ENCODE data around the gene CDK19. TPM values are rescaled to one million over a fixed set of nuclear protein-coding genes. Genes with fewer than 3 reads are reported as not detected.
"Not testable (repeated sequence)": the region's sequence is repeated elsewhere in the genome, so short reads cannot be mapped to it uniquely, and the experiment has no call there.

Gene CDK19
- polyA plus RNA-seq, 1 donor from 2014 or later = 40.7 TPM

DNA sequence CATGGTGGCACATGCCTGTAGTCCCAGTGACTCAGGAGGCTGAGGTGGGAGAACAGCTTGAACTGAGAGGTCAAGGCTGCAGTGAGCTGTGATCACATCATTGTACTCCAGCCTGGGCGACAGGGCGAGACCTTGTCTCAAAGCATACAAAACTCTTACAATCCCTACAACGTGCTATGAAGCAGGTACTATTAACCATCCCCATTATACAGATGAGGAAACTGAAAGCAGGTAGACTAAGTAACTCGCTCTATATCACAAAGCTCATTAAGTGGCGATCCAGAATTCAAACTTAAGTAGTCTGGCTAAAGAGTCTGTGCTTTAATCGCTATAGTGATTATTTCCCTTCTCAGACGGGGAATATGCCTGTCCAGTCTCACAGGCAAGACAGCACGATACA is 54.7 kb downstream of the CDK19 start:
- Histone ChIP-seq H4K20me1 (ENCODE audit: insufficient read depth) (no peaks in the 10 kb centered on the region), H3K36me3 (ENCODE audit: insufficient read depth, low read length) (peaks cover 4% of the 10 kb centered on the region), H3F3A (ENCODE audit: insufficient read depth, low read length, poor library complexity, severe bottlenecking) (no peaks in the 10 kb centered on the region), H3K4me2 (ENCODE audit: low read length) (no peak overlapping the region), H3K9me2 (ENCODE audit: insufficient read depth, low read length) (no peaks in the 10 kb centered on the region), H3K27ac (ENCODE audit: low read length) (no peak overlapping the region), H3K79me2 (replicated peaks; ENCODE audit: insufficient read depth, low read length) (no peaks in the 10 kb centered on the region), H3K9me3 (ENCODE audit: low read length) (no peaks in the 10 kb centered on the region), H2AFZ (ENCODE audit: low read depth, low read length) (no peak overlapping the region), H3K4me3 (ENCODE audit: low read length) (no peak overlapping the region), H3K27me3 (ENCODE audit: insufficient read depth, low read depth, low read length) (no peaks in the 10 kb centered on the region), H3K9ac (ENCODE audit: low read length) (no peak overlapping the region)
- TF ChIP-seq RAD21 (conservative IDR thresholded peaks at IDR 0.05) (no peak), EP300 (conservative IDR thresholded peaks at IDR 0.05; ENCODE audit: poor library complexity, severe bottlenecking) (no peak), POLR2AphosphoS5 (IDR thresholded peaks at IDR 0.05) (no peak)
- TF ChIP-seq, protein P1, sequence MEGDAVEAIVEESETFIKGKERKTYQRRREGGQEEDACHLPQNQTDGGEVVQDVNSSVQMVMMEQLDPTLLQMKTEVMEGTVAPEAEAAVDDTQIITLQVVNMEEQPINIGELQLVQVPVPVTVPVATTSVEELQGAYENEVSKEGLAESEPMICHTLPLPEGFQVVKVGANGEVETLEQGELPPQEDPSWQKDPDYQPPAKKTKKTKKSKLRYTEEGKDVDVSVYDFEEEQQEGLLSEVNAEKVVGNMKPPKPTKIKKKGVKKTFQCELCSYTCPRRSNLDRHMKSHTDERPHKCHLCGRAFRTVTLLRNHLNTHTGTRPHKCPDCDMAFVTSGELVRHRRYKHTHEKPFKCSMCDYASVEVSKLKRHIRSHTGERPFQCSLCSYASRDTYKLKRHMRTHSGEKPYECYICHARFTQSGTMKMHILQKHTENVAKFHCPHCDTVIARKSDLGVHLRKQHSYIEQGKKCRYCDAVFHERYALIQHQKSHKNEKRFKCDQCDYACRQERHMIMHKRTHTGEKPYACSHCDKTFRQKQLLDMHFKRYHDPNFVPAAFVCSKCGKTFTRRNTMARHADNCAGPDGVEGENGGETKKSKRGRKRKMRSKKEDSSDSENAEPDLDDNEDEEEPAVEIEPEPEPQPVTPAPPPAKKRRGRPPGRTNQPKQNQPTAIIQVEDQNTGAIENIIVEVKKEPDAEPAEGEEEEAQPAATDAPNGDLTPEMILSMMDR (IDR thresholded peaks at IDR 0.05; ENCODE audit: poor library complexity, severe bottlenecking) = no peak

DNA sequence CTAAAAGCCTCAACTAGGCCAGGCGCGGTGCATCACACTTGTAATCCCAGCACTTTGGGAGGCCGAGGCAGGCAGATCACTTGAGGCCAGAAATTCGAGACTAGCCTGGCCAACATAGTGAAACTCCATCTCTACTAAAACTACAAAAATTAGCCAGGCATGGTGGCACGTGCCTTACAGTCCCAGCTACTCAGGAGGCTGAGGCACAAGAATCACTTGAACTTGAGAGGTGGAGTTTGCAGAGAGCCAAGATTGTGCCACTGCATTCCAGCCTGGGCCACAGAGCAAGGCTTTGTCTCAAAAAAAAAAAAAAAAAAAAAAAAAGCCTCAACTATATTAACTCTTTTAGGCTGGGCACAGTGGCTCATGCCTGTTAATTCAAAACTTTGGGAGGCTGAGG is 55.2 kb downstream of the CDK19 start:
- not testable (repeated sequence) for H3K27ac ChIP-seq (ENCODE audit: low read length); H2AFZ ChIP-seq (ENCODE audit: low read depth, low read length)

DNA sequence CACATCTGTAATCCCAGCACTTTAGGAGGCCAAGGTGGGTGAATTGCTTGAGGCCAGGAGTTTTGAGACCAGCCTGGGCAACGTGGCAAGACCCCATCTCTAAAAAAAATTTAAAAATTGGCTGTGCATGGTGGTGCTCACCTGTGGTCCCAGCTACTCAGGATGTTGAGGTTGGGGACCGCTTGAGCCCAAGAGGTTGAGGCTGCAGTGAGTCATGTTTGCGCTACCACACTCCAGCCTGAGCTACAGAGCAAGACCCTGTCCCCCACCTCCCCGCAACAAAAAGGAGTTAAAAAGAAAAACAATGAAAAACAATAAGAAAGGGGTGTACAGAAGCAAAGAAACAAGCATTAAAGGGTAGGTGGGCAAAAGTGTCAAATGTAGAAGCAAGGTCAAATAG is 57.3 kb downstream of the CDK19 start:
- no peaks in the 10 kb centered on the region for H3K9me2 ChIP-seq (ENCODE audit: insufficient read depth, low read length)
- no peaks in the 10 kb centered on the region for H3F3A ChIP-seq (ENCODE audit: insufficient read depth, low read length, poor library complexity, severe bottlenecking)
- H3K9ac ChIP-seq (ENCODE audit: low read length) = no peak overlapping the region
- peaks cover 4% of the 10 kb centered on the region for H3K36me3 ChIP-seq (ENCODE audit: insufficient read depth, low read length)
- TF ChIP-seq MXI1 (conservative IDR thresholded peaks at IDR 0.05; ENCODE audit: poor library complexity, severe bottlenecking) = no peak
- TF ChIP-seq EZH2 (IDR thresholded peaks at IDR 0.05; ENCODE audit: borderline replicate concordance, insufficient read depth, low read length, poor library complexity, severe bottlenecking) = no peak
- TF ChIP-seq, protein P1 (IDR thresholded peaks at IDR 0.05; ENCODE audit: poor library complexity, severe bottlenecking) = no peak
- no peak for TF ChIP-seq EP300 (conservative IDR thresholded peaks at IDR 0.05; ENCODE audit: poor library complexity, severe bottlenecking)
- TF ChIP-seq TAF1 (IDR thresholded peaks at IDR 0.05; ENCODE audit: low read depth) = no peak
- no peak for TF ChIP-seq SMC3 (conservative IDR thresholded peaks at IDR 0.05; ENCODE audit: poor library complexity)
- no peak for TF ChIP-seq RAD21 (conservative IDR thresholded peaks at IDR 0.05)
- TF ChIP-seq POLR2AphosphoS5 (IDR thresholded peaks at IDR 0.05) = no peak
- TF ChIP-seq, protein P2, sequence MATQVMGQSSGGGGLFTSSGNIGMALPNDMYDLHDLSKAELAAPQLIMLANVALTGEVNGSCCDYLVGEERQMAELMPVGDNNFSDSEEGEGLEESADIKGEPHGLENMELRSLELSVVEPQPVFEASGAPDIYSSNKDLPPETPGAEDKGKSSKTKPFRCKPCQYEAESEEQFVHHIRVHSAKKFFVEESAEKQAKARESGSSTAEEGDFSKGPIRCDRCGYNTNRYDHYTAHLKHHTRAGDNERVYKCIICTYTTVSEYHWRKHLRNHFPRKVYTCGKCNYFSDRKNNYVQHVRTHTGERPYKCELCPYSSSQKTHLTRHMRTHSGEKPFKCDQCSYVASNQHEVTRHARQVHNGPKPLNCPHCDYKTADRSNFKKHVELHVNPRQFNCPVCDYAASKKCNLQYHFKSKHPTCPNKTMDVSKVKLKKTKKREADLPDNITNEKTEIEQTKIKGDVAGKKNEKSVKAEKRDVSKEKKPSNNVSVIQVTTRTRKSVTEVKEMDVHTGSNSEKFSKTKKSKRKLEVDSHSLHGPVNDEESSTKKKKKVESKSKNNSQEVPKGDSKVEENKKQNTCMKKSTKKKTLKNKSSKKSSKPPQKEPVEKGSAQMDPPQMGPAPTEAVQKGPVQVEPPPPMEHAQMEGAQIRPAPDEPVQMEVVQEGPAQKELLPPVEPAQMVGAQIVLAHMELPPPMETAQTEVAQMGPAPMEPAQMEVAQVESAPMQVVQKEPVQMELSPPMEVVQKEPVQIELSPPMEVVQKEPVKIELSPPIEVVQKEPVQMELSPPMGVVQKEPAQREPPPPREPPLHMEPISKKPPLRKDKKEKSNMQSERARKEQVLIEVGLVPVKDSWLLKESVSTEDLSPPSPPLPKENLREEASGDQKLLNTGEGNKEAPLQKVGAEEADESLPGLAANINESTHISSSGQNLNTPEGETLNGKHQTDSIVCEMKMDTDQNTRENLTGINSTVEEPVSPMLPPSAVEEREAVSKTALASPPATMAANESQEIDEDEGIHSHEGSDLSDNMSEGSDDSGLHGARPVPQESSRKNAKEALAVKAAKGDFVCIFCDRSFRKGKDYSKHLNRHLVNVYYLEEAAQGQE (IDR thresholded peaks at IDR 0.05; ENCODE audit: borderline replicate concordance) = no peak
- H4K20me1 ChIP-seq (ENCODE audit: insufficient read depth) = no peaks in the 10 kb centered on the region
- no peak overlapping the region for H3K4me2 ChIP-seq (ENCODE audit: low read length)
- H3K79me2 ChIP-seq (replicated peaks; ENCODE audit: insufficient read depth, low read length) = no peaks in the 10 kb centered on the region
- no peak overlapping the region for H2AFZ ChIP-seq (ENCODE audit: low read depth, low read length)
- no peak overlapping the region for H3K27ac ChIP-seq (ENCODE audit: low read length)
- no peaks in the 10 kb centered on the region for H3K27me3 ChIP-seq (ENCODE audit: insufficient read depth, low read depth, low read length)
- no peaks in the 10 kb centered on the region for H3K9me3 ChIP-seq (ENCODE audit: low read length)
- no peak overlapping the region for H3K4me3 ChIP-seq (ENCODE audit: low read length)

More for the DNA sequence above, 55.2 kb downstream of the CDK19 start:
- not testable (repeated sequence) for H3K9me2 ChIP-seq (ENCODE audit: insufficient read depth, low read length); H3K4me2 ChIP-seq (ENCODE audit: low read length); H3K36me3 ChIP-seq (ENCODE audit: insufficient read depth, low read length); H3F3A ChIP-seq (ENCODE audit: insufficient read depth, low read length, poor library complexity, severe bottlenecking); H3K9ac ChIP-seq (ENCODE audit: low read length); H3K9me3 ChIP-seq (ENCODE audit: low read length); H4K20me1 ChIP-seq (ENCODE audit: insufficient read depth); H3K4me3 ChIP-seq (ENCODE audit: low read length); H3K27me3 ChIP-seq (ENCODE audit: insufficient read depth, low read depth, low read length); H3K79me2 ChIP-seq (replicated peaks; ENCODE audit: insufficient read depth, low read length)

Measured in neural cell (in vitro differentiated cells).